ENCODE results near the gene SIPA1. TPM values are rescaled to one million over a fixed set of nuclear protein-coding genes. Genes with fewer than 3 reads are reported as not detected.

SIPA1 gene
- total and polyA plus RNA-seq, 9 donors: 10.0 to 48.2 (median 37.9) TPM

DNA sequence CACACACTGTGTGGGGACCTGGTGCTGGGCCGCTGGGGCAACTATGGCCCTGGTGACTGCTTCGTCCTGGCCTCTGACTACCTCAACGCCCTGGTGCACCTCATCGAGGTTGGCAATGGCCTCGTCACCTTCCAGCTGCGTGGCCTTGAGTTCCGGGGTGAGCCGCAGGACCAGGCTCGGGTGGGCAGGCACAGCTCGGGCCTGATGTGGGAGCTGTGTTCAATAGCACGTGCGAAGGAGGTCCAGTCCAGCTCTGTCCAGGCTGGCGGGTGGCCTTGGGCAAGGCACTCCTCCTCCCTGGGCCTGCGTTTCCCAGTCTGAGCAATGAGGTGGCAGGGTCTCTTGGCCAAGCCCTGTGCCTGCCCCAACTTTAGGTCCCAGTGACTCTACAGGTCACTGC lies 8.3 kb upstream of the SIPA1 start:
- DNase-seq: no peak

DNA sequence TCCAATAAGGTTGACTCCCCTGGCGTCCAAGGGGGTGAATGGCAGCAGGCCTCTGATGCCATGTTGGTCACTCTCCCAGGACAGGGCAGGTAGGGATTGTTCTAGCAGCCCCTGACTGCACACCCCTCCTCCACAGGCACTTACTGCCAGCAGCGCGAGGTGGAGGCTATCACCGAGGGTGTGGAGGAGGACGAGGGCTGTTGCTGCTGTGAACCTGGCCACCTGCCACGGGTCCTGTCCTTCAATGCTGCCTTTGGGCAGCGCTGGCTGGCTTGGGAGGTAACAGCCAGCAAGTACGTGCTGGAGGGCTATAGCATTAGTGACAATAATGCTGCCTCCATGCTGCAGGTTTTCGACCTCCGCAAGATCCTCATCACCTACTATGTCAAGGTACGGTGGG lies 7.7 kb upstream of the SIPA1 start:
- Histone ChIP-seq H3K27me3 (no peaks in the 10 kb centered on the region), H3K27ac (no peak overlapping the region), H3K36me3 (no peaks in the 10 kb centered on the region), H3K4me1 (ENCODE audit: insufficient read depth) (no peaks in the 10 kb centered on the region), H3K4me3 (no peak overlapping the region), H3K9me3 (no peaks in the 10 kb centered on the region)
- intact Hi-C loops (cut with DNase I): loop anchor here in 1 of 4 donors (10.0 kb wide), 1 partner anchor 75 kb away; no protein-coding TSS in a partner anchor
- TF ChIP-seq, protein P1, sequence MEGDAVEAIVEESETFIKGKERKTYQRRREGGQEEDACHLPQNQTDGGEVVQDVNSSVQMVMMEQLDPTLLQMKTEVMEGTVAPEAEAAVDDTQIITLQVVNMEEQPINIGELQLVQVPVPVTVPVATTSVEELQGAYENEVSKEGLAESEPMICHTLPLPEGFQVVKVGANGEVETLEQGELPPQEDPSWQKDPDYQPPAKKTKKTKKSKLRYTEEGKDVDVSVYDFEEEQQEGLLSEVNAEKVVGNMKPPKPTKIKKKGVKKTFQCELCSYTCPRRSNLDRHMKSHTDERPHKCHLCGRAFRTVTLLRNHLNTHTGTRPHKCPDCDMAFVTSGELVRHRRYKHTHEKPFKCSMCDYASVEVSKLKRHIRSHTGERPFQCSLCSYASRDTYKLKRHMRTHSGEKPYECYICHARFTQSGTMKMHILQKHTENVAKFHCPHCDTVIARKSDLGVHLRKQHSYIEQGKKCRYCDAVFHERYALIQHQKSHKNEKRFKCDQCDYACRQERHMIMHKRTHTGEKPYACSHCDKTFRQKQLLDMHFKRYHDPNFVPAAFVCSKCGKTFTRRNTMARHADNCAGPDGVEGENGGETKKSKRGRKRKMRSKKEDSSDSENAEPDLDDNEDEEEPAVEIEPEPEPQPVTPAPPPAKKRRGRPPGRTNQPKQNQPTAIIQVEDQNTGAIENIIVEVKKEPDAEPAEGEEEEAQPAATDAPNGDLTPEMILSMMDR (IDR thresholded peaks at IDR 0.05): no peak
- no peak for TF ChIP-seq POLR2A (IDR thresholded peaks at IDR 0.05)
- peak in 1 of 5 donors; percentile 63 for DNase-seq
- 46 to 55% (median 46%) methylated on average over 11 of the region's 11 CpGs for WGBS, 3 donors

More for the DNA sequence above, 8.3 kb upstream of the SIPA1 start:
- Histone ChIP-seq H3K27ac (no peak overlapping the region), H3K9me3 (no peaks in the 10 kb centered on the region), H3K36me3 (no peaks in the 10 kb centered on the region), H3K4me1 (ENCODE audit: insufficient read depth) (no peaks in the 10 kb centered on the region), H3K27me3 (no peaks in the 10 kb centered on the region), H3K4me3 (no peak overlapping the region)
- TF ChIP-seq POLR2A (IDR thresholded peaks at IDR 0.05) (no peak), EP300 (IDR thresholded peaks at IDR 0.05) (no peak)
- TF ChIP-seq, protein P1 (IDR thresholded peaks at IDR 0.05): no peak
- intact Hi-C loops (cut with DNase I): no loop called here
- 73 to 88% (median 80%) methylated on average over 14 of the region's 14 CpGs for WGBS, 3 donors

- Histone ChIP-seq H3K27ac (no peak overlapping the region), H3K36me3 (no peaks in the 10 kb centered on the region), H3K4me3 (no peak overlapping the region), H3K4me1 (ENCODE audit: insufficient read depth) (peaks cover under 1% of the 10 kb centered on the region), H3K9me3 (no peaks in the 10 kb centered on the region), H3K27me3 (no peaks in the 10 kb centered on the region)
- WGBS, 3 donors: 84 to 87% (median 85%) methylated on average over 20 of the region's 20 CpGs
- no peak for DNase-seq
- TF ChIP-seq, protein P1 (IDR thresholded peaks at IDR 0.05): no peak
- TF ChIP-seq POLR2A (IDR thresholded peaks at IDR 0.05): no peak
- TF ChIP-seq EP300 (IDR thresholded peaks at IDR 0.05): no peak
- intact Hi-C loops (cut with DNase I): loop anchor here in 1 of 4 donors (10.0 kb wide), 1 partner anchor 71 kb away; no protein-coding TSS in a partner anchor
Measured at GRCh38 chr11:65633390-65634108, 4.4 kb upstream of the SIPA1 start.

DNA sequence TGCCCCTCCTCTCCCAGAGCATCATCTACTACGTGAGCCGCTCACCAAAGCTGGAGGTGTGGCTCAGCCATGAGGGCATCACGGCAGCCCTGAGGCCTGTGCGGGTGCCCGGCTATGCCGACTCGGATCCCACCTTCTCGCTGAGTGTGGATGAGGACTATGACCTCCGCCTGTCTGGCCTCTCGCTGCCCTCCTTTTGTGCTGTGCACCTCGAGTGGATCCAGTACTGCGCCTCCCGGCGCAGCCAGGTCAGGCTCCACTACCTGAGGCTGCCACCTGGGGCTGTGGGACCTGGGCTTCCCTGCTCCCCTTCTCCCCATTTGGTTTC lies 3.8 kb upstream of the SIPA1 start:
- Histone ChIP-seq H3K36me3 (no peaks in the 10 kb centered on the region), H3K27ac (no peak overlapping the region), H3K9me3 (no peaks in the 10 kb centered on the region), H3K4me3 (no peak overlapping the region), H3K4me1 (ENCODE audit: insufficient read depth) (peaks cover 4% of the 10 kb centered on the region), H3K27me3 (no peaks in the 10 kb centered on the region)
- DNase-seq: no peak
- TF ChIP-seq, protein P1 (IDR thresholded peaks at IDR 0.05): no peak
- TF ChIP-seq EP300 (IDR thresholded peaks at IDR 0.05): no peak
- TF ChIP-seq POLR2A (IDR thresholded peaks at IDR 0.05): no peak
- 84 to 87% (median 86%) methylated on average over 14 of the region's 14 CpGs for WGBS, 3 donors
- intact Hi-C loops (cut with DNase I): loop anchor here in 1 of 4 donors (10.0 kb wide), 1 partner anchor 71 kb away; no protein-coding TSS in a partner anchor

Data from ovary (tissue), 9 donors.